HG02571 (cell line): Measurements from ENCODE around the gene ZMIZ2.
"Not testable (repeated sequence)": the region's sequence is repeated elsewhere in the genome, so short reads cannot be mapped to it uniquely, and the experiment has no call there.

Source experiments
- ATAC-seq: cut with Tn5 transposase; IDR thresholded peaks from one replicate; pipeline ENCODE4 v1.9.1; 2021; ENCODE audit warnings: mild to moderate bottlenecking, moderate library complexity; ENCODE audit not compliant: unreplicated experiment

The ZMIZ2 gene

DNA sequence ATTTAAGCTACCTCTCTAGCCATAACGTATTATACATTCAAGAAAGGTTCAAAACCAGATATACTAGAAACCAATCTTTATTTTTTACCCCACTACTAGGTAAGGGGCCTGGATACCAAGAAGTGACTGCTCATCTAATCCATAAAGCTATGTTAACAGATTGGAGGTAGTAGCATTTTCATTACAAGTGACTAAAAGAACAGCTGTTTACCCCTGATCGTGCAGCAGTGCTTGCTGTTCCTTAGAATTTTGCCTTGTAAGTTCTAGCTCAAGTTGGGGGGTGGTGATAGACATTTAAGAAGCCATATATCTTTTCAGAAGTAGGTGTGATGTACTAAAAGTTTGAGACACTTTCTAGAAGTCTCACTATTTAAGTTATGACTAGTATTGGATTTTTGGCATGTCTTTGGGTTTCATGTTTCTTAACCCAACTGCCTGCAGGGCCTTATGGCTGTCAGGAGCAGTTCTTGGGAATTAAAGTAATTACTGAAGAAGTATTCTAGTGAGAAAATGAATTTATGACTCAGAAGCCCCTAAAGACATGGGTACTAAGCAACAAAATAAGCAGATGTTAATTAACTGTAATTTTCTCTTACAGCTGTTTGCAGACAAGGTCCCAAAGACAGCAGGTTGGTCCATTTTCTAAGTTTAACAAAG is 50.1 kb downstream of the ZMIZ2 start:
- no peak for ATAC-seq

- no peak for ATAC-seq
Observed at GRCh38 chr7:44799939-44800338, 51.3 kb downstream of the ZMIZ2 start.

DNA sequence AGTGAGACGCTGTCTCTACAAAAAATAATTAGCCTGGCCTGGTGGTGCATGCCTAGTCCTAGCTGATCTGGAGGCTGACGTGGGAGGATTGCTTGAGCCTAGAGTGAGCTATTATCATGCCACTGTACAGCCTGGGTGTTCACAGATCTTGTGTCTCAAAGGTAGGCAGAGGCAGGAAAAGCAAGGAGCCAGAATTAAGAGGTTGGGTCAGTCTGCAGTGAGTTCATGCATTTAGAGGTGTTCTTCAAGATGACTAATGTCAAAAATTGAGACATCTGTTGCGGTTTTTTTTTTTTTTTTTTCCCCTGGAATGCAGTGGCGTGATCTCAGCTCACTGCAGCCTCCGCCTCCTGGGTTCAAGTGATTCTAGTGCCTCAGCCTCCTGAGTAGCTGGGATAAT is 53.2 kb downstream of the ZMIZ2 start:
- ATAC-seq = no peak

GRCh38 chr7:44802418-44803025 is 53.9 kb downstream of the ZMIZ2 start:
- ATAC-seq = no peak

GRCh38 chr7:44803828-44804519 is 55.3 kb downstream of the ZMIZ2 start:
- not testable (repeated sequence) for ATAC-seq

- no peak for ATAC-seq
Observed at GRCh38 chr7:44805950-44806349, 57.3 kb downstream of the ZMIZ2 start.

DNA sequence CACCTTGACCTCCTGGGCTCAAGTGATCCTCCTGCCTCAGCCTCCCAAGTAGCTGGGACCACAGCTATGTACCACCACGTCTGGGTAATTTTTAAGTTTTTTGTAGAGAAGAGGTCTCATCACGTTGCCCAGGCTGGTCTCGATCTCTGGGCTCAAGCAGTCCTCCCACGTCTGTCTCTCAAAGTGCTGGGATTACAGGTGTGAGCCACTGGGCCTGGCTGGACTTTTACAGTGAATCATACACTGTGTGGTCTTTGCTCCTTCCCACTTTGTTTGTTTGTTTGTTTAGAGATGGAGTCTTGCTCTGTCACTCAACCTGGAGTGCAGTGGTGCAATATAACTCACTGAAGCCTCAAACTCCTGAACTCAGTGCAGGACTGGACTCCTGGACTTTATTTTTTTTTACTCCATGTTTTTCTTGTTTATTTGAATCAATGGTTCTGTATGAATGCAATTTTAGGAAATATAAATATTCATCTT is 60.3 kb downstream of the ZMIZ2 start:
- no peak for ATAC-seq

DNA sequence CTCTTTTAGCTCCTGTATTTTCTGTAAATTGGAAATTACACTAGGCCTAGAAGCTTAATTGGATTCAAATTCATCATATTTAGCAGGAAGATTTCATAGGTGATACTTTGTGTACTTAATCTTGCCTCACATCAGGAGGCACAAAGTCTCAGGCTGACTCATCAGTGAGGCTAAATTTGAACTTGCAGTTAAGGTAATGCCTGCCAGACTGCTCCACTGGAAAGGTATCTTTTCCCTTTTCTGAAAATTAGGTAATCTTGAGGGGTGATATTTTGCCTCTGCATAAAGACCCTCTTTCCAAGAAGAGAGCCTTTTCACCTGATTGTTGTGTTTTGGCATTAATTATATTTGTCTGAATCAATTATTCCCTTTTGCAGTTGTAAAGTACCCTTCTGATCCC is 62.4 kb downstream of the ZMIZ2 start:
- no peak for ATAC-seq

- no peak for ATAC-seq
Observed at GRCh38 chr7:44811571-44811970, 62.9 kb downstream of the ZMIZ2 start.

GRCh38 chr7:44814919-44815318 is 66.3 kb downstream of the ZMIZ2 start:
- ATAC-seq = no peak

DNA sequence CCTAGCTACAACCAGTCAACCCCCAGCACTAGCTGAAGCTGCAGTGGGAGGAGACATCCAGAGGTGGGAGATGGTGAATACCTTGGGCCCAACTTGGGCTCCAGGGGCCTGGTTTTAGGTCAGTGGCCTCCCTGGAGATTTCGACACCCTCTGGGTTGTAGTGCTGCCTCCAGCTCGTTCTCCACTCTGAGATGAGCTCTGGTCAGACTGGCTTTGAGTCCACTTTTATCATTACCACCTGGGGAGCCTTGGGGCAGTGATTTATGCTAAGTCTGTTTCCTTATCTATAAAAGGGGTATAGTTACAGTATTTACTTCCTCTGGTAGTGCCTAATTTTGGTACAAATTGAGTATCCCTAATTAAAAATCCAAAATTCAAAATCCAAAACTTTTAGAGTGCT is 70.6 kb downstream of the ZMIZ2 start:
- no peak for ATAC-seq
